Fibroblast of peridontal ligament (primary cell): ENCODE results near the gene VPS26A.

Experiments
- DNase-seq: peaks from one replicate; pipeline ENCODE4 v3.0.0-alpha.2; 2010; ENCODE audit errors: extremely low read depth

The VPS26A gene

DNA sequence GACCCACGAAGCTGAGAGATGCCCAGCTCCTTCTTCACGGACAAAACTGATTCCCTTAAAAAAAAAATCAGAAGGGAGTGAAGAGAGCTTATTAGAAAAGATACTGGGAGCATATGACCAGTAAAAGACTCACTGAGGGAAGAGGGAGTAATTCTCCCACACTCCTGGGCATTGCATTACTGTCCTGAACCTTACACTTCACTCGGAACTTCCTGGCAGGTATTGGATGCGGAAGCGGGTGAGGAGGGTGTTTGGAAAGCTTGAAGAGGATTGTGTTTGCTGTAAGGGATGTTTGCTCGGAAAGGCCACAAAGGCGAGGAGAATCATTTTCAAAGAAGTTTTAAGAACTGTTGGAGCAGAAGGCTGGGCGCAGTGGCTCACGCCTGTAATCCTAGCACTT is 96.5 kb downstream of the VPS26A start:
- DNase-seq = no peak
